Gastroesophageal sphincter (tissue), 4 donors: ENCODE data around the gene RREB1. TPM values are rescaled to one million over a fixed set of nuclear protein-coding genes. Genes with fewer than 3 reads are reported as not detected.

Experiments used
- ATAC-seq: fragments of 150-250 bp; one replicate; pipeline ENCODE4 v1.9.1; 2016; ENCODE audit warnings: mild to moderate bottlenecking, moderate library complexity
- H3K27ac ChIP-seq, 4 donors: fragments of 200-600 bp; sonication (generic) in 3 of 4; 1 replicate in 3 of 4; 2 replicates in 1 of 4; pipeline ENCODE4 v1.5.1; 2016 to 2019
- H3K27me3 ChIP-seq: fragments of 200-600 bp; sonication (generic); one replicate; pipeline ENCODE4 v1.5.1; 2019
- H3K36me3 ChIP-seq, 2 donors: fragments of 200-600 bp; sonication (generic); one replicate each; pipeline ENCODE4 v1.5.1; 2019; ENCODE audit warnings: control low read depth in 1 of 2
- H3K4me1 ChIP-seq, 3 donors: fragments of 200-600 bp; sonication (generic); 1 replicate in 2 of 3; 2 replicates in 1 of 3; pipeline ENCODE4 v1.5.1; 2016 to 2019; ENCODE audit warnings: control low read depth in 2 of 3
- H3K4me3 ChIP-seq, 2 donors: fragments of 200-600 bp; sonication (generic); one replicate each; pipeline ENCODE4 v1.5.1; 2019; ENCODE audit warnings: mild to moderate bottlenecking in 1 of 2, moderate library complexity in 1 of 2
- H3K9me3 ChIP-seq, 3 donors: fragments of 200-600 bp; sonication (generic); one replicate each; pipeline ENCODE4 v1.5.1; 2017 to 2019; ENCODE audit warnings: control low read depth in 2 of 3
- CTCF ChIP-seq, 4 experiments: fragments of 200-600 bp in 2 of 4; fragments of 450-650 bp in 2 of 4; sonication (generic) in 1 of 4; IDR thresholded peaks; one replicate each; pipeline ENCODE4 v1.5.1; 2017 to 2019; ENCODE audit warnings: antibody characterized with exemption in 4 of 4, mild to moderate bottlenecking in 2 of 4, moderate library complexity in 2 of 4
- EP300 ChIP-seq: sonication (generic); formaldehyde crosslinking; IDR thresholded peaks from one replicate; pipeline ENCODE4 v1.6.1; 2017; ENCODE audit warnings: antibody characterized with exemption, mild to moderate bottlenecking
- POLR2A ChIP-seq, 2 donors: fragments of 450-650 bp; IDR thresholded peaks; one replicate each; pipeline ENCODE4 v1.6.1; 2017; ENCODE audit warnings: antibody characterized with exemption in 2 of 2, mild to moderate bottlenecking in 2 of 2, moderate library complexity in 1 of 2
- POLR2AphosphoS5 ChIP-seq: sonication (generic); formaldehyde crosslinking; IDR thresholded peaks from one replicate; pipeline ENCODE4 v1.6.1; 2017; ENCODE audit warnings: antibody characterized with exemption
- WGBS, 2 donors: methylation state at CpG; one replicate each; pipeline ENCODE4 v1.1.5; 2018; ENCODE audit warnings: low coverage in 1 of 2; 5-methylcytosine and 5-hydroxymethylcytosine counted together
- total RNA-seq, 4 donors: library from RNA; depleted of rRNA; stranded (reverse); fragments of >200 nt; gene quantifications; one replicate each; pipeline ENCODE4 v1.1.0, GENCODE V29; 2016

Gene RREB1
- total RNA-seq, 4 donors from 2014 or later = 20.3 to 40.8 (median 28.1) TPM

- H3K27me3 ChIP-seq = no peaks in the 10 kb centered on the region
- peaks cover 0 to 55% of the 10 kb centered on the region in 2 donors for H3K36me3 ChIP-seq
- H3K9me3 ChIP-seq = no peaks in the 10 kb centered on the region
- no peak for ATAC-seq
- TF ChIP-seq EP300 = no peak
- no peak for TF ChIP-seq CTCF (IDR thresholded peaks at IDR 0.05)
- TF ChIP-seq POLR2AphosphoS5 = no peak
- no peak for TF ChIP-seq POLR2A (IDR thresholded peaks at IDR 0.05)
- 69 to 100% methylated on average over 1 to 2 of the region's 2 CpGs for WGBS, 2 donors
- H3K4me1 ChIP-seq = peaks cover 0 to 44% (median 7%) of the 10 kb centered on the region in 3 donors
- H3K4me3 ChIP-seq = no peak overlapping the region
- H3K27ac ChIP-seq = no peak overlapping the region
These were observed 110.7 kb downstream of the RREB1 start for GRCh38 chr6:7218406-7218988.

- 59 to 81% methylated on average over 3 of the region's 6 CpGs for WGBS, 2 donors
- H3K27ac ChIP-seq = peak overlapping the region in 3 of 4 donors; percentile 11 to 60 (median 60)
These were observed 111.5 kb downstream of the RREB1 start for GRCh38 chr6:7219310-7219709.

GRCh38 chr6:7222197-7222596, 114.4 kb downstream of the RREB1 start:
- H3K27me3 ChIP-seq = no peaks in the 10 kb centered on the region
- TF ChIP-seq EP300 (no peak), POLR2AphosphoS5 (no peak), POLR2A (IDR thresholded peaks at IDR 0.05) (no peak), CTCF (IDR thresholded peaks at IDR 0.05) (no peak)
- H3K9me3 ChIP-seq = no peaks in the 10 kb centered on the region
- H3K4me3 ChIP-seq = no peak overlapping the region
- peaks cover 0 to 38% (median 7%) of the 10 kb centered on the region in 3 donors for H3K4me1 ChIP-seq
- 89 to 100% methylated on average over 3 to 5 of the region's 5 CpGs for WGBS, 2 donors
- H3K27ac ChIP-seq = no peak overlapping the region
- H3K36me3 ChIP-seq = peaks cover 0 to 50% of the 10 kb centered on the region in 2 donors
- ATAC-seq = no peak

More at GRCh38 chr6:7219310-7219709, 111.5 kb downstream of the RREB1 start:
- H3K4me3 ChIP-seq = no peak overlapping the region
- peak; percentile 33 for ATAC-seq
- peaks cover 0 to 52% of the 10 kb centered on the region in 2 donors for H3K36me3 ChIP-seq
- H3K4me1 ChIP-seq = peaks cover 0 to 44% (median 7%) of the 10 kb centered on the region in 3 donors
- H3K27me3 ChIP-seq = no peaks in the 10 kb centered on the region
- H3K9me3 ChIP-seq = no peaks in the 10 kb centered on the region
- TF ChIP-seq POLR2AphosphoS5 (no peak), EP300 (no peak), CTCF (IDR thresholded peaks at IDR 0.05) (no peak), POLR2A (IDR thresholded peaks at IDR 0.05) (no peak)

GRCh38 chr6:7224731-7225130, 117.0 kb downstream of the RREB1 start:
- no peaks in the 10 kb centered on the region for H3K27me3 ChIP-seq
- peaks cover 0 to 71% of the 10 kb centered on the region in 2 donors for H3K36me3 ChIP-seq
- WGBS, 2 donors = 60 to 83% methylated on average over 1 to 7 of the region's 9 CpGs
- H3K27ac ChIP-seq = peak overlapping the region in 2 of 4 donors; percentile 14 to 16
- H3K4me1 ChIP-seq = peaks cover 0 to 13% (median 5%) of the 10 kb centered on the region in 3 donors
- no peak for ATAC-seq
- no peaks in the 10 kb centered on the region for H3K9me3 ChIP-seq
- TF ChIP-seq POLR2A (IDR thresholded peaks at IDR 0.05) (no peak), EP300 (no peak), POLR2AphosphoS5 (no peak), CTCF (IDR thresholded peaks at IDR 0.05) (no peak)
- no peak overlapping the region for H3K4me3 ChIP-seq
